Thyroid gland (tissue), 4 donors: ENCODE measurements around the gene DNAAF5.

Experiments
- CTCF ChIP-seq, 6 experiments: fragments of 200-600 bp in 3 of 6; fragments of 450-650 bp in 3 of 6; sonication (generic) in 3 of 6; IDR thresholded peaks; one replicate each; pipeline ENCODE4 v1.5.1; 2016 to 2019; ENCODE audit warnings: antibody characterized with exemption in 6 of 6, mild to moderate bottlenecking in 2 of 6, inconsistent platforms in 1 of 6, moderate library complexity in 1 of 6
- POLR2A ChIP-seq, 2 donors: fragments of 450-650 bp; IDR thresholded peaks; one replicate each; pipeline ENCODE4 v1.6.1; 2017; ENCODE audit warnings: antibody characterized with exemption in 2 of 2, mild to moderate bottlenecking in 2 of 2, moderate library complexity in 1 of 2

- TF ChIP-seq CTCF (IDR thresholded peaks at IDR 0.05) (no peak), POLR2A (IDR thresholded peaks at IDR 0.05) (no peak)
Measured at GRCh38 chr7:781186-781849, 54.8 kb downstream of the DNAAF5 start.
